Measurements from ENCODE around the gene CYB561. TPM values are rescaled to one million over a fixed set of nuclear protein-coding genes. Genes with fewer than 3 reads are reported as not detected.

CYB561 gene
- total and polyA plus RNA-seq, 9 of the 15 experiments (the other 6 are each of a cell fraction or from before 2014, with no cell fraction given): 4.0 to 30.8 (median 17.4) TPM

DNA sequence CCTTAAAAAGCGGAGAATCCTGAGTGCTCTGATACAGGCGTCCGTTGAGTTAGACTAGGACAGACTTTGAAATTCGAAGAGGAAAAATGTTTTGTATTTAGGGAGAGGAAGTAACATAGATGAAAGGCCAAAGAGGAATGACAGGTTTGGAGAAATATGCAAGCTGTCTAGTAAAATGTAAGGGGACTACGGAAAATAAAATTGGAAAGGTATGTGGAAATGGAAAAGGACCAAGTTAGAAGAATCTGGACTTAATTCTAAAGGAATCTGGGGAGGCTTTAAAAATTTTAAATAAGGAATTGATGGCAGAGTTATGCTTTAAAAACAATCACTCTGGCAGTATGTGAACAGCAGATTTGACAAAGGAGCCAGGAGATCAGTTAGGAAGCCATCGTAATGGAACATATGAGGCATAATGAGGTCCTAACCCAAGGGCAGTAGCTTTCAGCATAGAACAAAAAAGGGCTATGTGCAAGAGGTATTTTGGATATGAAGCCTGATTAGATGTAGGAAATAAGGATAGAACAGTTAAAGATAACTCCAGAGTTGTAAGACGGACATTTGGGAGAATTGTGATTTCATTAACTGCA lies 38.3 kb downstream of the CYB561 start:
- intact Hi-C loops (cut with micrococcal nuclease) (loop anchor here (5.0 to 10.0 kb wide), 4 partner anchors 183 to 733 kb away; no protein-coding TSS in a partner anchor), in situ Hi-C loops (cut with MboI) (loop anchor here (10.0 to 25.0 kb wide), 2 partner anchors 333 to 721 kb away; no protein-coding TSS in a partner anchor)
- 67% methylated on average over 7 of the region's 7 CpGs for WGBS (ENCODE audit: insufficient coverage, low coverage, missing lambda C conversion rate)
- DNase-seq (ENCODE audit: extremely low read depth in 1 of 4, low spot score in 3 of 4) (no peak), ATAC-seq (no peak), FAIRE-seq (no peak)
- H4K20me1 ChIP-seq (replicated peaks; ENCODE audit: control insufficient read depth, insufficient read depth, low read length): no peaks in the 10 kb centered on the region
- H3K9ac ChIP-seq (ENCODE audit: insufficient read depth in 1 of 2, low read depth in 2 of 2, low read length in 2 of 2): no peak overlapping the region
- no peak overlapping the region for H2AFZ ChIP-seq (ENCODE audit: low read depth, low read length)
- POLR2A ChIA-PET: no interaction called here
- no peak overlapping the region for H3K27ac ChIP-seq (ENCODE audit: extremely low read depth, low read depth, low read length)
- no TSS peak for BruUV-seq (replicated peaks)
- TF ChIP-seq ZNF197 (CRISPR knock-in tag; IDR thresholded peaks at IDR 0.05; ENCODE audit: low read depth) (no peak), ZNF12 (CRISPR knock-in tag; IDR thresholded peaks at IDR 0.05) (no peak), POLR3A (IDR thresholded peaks at IDR 0.05; ENCODE audit: borderline replicate concordance, extremely low read depth, insufficient read depth, insufficient read length) (no peak), RBM17 (IDR thresholded peaks at IDR 0.05; ENCODE audit: borderline replicate concordance, low read depth, low read length) (no peak), NFIX (CRISPR knock-in tag; IDR thresholded peaks at IDR 0.05; ENCODE audit: low read depth) (no peak), THRAP3 (IDR thresholded peaks at IDR 0.05; ENCODE audit: borderline replicate concordance) (no peak)
- H3K27me3 ChIP-seq (ENCODE audit: control insufficient read depth in 2 of 2, insufficient read depth in 2 of 2, low read length in 2 of 2): no peaks in the 10 kb centered on the region
- no peak overlapping the region for H3K4me2 ChIP-seq (ENCODE audit: insufficient read depth, low read length)
- peaks cover 3 to 4% of the 10 kb centered on the region in 2 experiments; a peak in 3 of 5 replicates for H3K4me1 ChIP-seq (replicated peaks in 1 of 2; ENCODE audit: control insufficient read depth in 2 of 2, insufficient read depth in 2 of 2, low read length in 2 of 2)
- H3K9me1 ChIP-seq (ENCODE audit: control insufficient read depth, insufficient read depth, low read length): no peaks in the 10 kb centered on the region
- no peaks in the 10 kb centered on the region for H3K79me2 ChIP-seq (ENCODE audit: control insufficient read depth, insufficient read depth, low read length)
- H3K4me3 ChIP-seq: no peak overlapping the region
- H3K36me3 ChIP-seq (ENCODE audit: control insufficient read depth, insufficient read depth, low read length): no peaks in the 10 kb centered on the region
- CTCF ChIA-PET (ENCODE audit: low intra/inter-chr PET ratio): interaction anchor here (0.5 to 3.4 kb wide), 4 partner anchors 294 to 1772 kb away, joined by 3 to 40 read pairs (median 9); no protein-coding TSS in a partner anchor
- no peaks in the 10 kb centered on the region for H3K9me3 ChIP-seq (replicated peaks; ENCODE audit: control insufficient read depth, insufficient read depth, low read depth, low read length)
